ENCODE measurements around the gene ZBTB47. TPM values are rescaled to one million over a fixed set of nuclear protein-coding genes. Genes with fewer than 3 reads are reported as not detected.

ZBTB47 gene
- total RNA-seq, 1 experiment from 2014 or later, result 2.9 TPM

- in situ Hi-C loops (cut with HindIII; ENCODE audit: low pct_unique_long_range_greater_than_20kb, low sequenced_read_pairs), result no loop called here
- DNase-seq (ENCODE audit: low read depth, low spot score), result no peak
Measured at GRCh38 chr3:42661593-42662022, 8.1 kb downstream of the ZBTB47 start.

DNA sequence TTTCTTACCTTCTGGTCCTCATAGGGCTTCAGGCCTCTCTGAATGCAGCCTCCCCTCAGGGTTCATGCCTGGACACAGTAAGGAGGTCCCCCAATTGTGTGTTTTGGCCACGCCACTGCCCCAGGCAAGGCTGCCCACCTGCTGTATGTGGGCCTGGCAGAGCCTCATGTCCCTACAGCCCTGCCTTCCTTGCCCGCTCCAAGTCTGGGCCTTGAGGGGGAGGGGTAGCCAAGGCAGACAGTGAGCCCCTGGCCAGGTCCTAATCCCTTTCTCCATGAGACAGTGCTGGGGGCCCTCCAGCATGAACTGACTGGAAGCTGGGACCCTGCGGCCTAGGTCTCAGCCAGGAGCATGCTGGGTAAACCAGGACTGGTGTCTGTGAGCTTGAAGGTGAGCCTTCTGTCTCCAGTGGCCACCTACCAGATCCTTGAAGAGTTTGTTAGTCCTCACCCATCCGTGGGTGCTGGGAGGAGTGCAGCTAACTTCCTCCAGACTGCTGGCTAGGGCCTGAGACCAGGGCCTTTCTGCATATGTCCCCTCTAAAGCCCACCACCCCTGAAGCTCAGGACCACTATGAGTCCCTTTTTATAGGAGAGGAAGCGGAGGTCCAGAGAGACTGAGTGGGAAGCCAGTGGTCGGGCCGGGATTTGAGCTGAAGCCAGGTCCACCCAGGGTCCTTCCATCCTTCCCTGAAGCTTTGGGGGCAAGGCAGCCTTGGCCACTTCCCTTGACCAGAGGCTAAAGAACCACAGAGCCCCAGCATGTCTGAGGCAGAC lies 8.7 kb downstream of the ZBTB47 start:
- in situ Hi-C loops (cut with HindIII; ENCODE audit: low pct_unique_long_range_greater_than_20kb, low sequenced_read_pairs), result no loop called here
- no peak for DNase-seq (ENCODE audit: low read depth, low spot score)

GRCh38 chr3:42662813-42663535 lies 9.5 kb downstream of the ZBTB47 start:
- no peak for DNase-seq (ENCODE audit: low read depth, low spot score)
- in situ Hi-C loops (cut with HindIII; ENCODE audit: low pct_unique_long_range_greater_than_20kb, low sequenced_read_pairs), result no loop called here

- in situ Hi-C loops (cut with HindIII; ENCODE audit: low pct_unique_long_range_greater_than_20kb, low sequenced_read_pairs), result no loop called here
- no peak for DNase-seq (ENCODE audit: low read depth, low spot score)
Measured at GRCh38 chr3:42663581-42664437, 10.3 kb downstream of the ZBTB47 start.

- DNase-seq (ENCODE audit: low read depth, low spot score), result no peak
- in situ Hi-C loops (cut with HindIII; ENCODE audit: low pct_unique_long_range_greater_than_20kb, low sequenced_read_pairs), result no loop called here
Measured at GRCh38 chr3:42664438-42664803, 10.9 kb downstream of the ZBTB47 start.

- no peak for DNase-seq (ENCODE audit: low read depth, low spot score)
- in situ Hi-C loops (cut with HindIII; ENCODE audit: low pct_unique_long_range_greater_than_20kb, low sequenced_read_pairs), result no loop called here
Measured at GRCh38 chr3:42665050-42665878, 11.8 kb downstream of the ZBTB47 start.

GRCh38 chr3:42666022-42666421 lies 12.5 kb downstream of the ZBTB47 start:
- no peak for DNase-seq (ENCODE audit: low read depth, low spot score)
- in situ Hi-C loops (cut with HindIII; ENCODE audit: low pct_unique_long_range_greater_than_20kb, low sequenced_read_pairs), result no loop called here

DNA sequence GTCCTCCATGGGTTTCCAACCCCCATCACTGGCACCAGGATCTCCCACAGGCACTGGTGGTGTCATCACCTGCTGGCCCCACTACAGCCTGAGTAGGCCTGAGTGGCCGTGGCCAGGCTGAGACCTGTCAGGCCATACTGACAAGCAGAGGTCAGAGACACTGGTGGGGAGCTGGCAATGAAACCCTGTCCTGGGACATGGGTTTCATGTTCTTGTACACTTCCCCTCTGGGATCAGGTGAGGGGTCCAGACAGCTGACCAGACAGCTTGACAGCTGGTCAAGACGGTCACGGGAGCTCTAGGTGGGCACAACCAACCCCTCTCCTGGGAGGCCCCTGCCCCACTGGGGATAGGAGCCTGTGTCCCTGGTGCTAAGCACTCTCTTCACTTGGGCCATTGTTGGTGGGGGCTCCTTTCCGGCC lies 13.1 kb downstream of the ZBTB47 start:
- in situ Hi-C loops (cut with HindIII; ENCODE audit: low pct_unique_long_range_greater_than_20kb, low sequenced_read_pairs), result no loop called here
- DNase-seq (ENCODE audit: low read depth, low spot score), result no peak

DNA sequence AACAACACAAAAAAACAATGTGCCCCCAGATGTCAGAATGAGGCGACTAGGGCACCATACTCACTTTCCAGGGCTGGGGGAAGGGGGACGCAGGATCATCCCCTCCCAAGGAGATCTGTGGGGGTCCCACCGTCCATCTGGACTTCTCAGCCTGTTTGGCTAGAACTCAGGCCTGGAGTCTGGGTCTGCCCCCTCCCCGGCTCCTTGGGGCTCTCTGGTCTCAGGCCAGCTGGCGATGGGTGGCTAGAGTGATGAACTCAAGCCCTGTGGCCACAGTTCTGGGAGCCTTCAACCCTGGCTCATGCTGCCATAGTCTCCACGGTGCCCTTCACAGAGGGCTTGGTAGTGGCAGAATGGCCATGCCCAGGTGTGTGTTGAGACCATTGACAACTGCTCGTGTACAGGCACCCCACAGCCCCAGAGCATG lies 13.6 kb downstream of the ZBTB47 start:
- in situ Hi-C loops (cut with HindIII; ENCODE audit: low pct_unique_long_range_greater_than_20kb, low sequenced_read_pairs), result no loop called here
- DNase-seq (ENCODE audit: low read depth, low spot score), result no peak

DNA sequence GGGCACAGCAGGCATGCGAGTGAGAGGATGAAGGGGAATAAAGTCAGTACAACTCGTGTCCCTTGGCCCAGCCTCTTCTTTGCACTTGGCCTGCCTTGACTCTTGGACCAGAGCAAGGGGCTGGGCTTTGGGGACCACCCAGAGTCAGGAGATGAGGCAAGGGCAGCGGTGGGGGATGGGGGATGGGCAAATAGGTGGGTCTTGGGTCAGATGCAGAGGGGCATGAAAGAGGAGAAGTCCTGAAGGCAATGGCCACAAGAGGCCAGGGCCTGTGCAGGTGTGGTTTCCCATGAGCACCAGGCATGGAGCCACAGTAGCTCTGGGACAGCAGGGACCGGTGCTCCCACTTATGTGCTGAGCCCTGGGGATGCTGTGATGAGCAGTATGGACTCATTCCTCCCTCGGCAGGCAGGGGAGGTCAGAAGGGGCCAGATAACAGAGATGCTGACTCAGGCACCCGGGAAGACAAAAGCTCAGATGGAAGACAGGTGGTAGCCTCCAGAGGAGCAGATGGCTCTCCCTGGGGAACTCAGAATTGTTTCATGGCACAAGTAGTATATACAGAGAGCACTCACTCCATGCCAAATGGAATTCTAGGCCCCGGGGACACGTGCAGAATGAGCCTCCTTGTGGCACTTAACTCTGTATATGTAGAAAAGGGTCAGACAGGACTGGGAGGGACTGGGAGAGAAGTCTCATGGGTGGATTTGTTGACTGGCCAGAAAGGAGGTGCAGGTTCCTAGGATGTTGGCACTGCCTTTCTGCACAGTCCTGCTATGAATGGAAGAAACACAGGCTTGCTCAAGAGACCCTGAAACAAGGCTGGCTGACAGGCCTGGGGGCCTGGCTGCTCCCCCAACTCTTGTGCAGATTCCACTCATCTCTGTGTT lies 14.3 kb downstream of the ZBTB47 start:
- in situ Hi-C loops (cut with HindIII; ENCODE audit: low pct_unique_long_range_greater_than_20kb, low sequenced_read_pairs), result no loop called here
- no peak for DNase-seq (ENCODE audit: low read depth, low spot score)

DNA sequence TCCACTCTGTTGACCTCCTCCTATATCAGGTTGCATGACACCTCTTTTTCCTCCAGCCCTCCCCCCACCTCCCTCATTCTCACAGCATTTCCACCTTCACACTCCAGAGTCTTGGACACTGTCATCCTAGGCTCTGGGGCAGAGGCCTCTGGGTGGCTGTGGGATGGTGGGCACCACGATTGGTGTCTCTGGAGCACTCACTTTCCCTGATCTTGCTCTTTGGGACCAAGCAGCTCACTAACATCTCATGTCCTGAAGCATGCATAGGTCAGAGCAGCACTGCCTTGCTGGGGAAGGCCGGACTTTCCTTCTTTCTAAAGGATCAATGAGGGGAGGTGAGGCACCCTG lies 14.9 kb downstream of the ZBTB47 start:
- in situ Hi-C loops (cut with HindIII; ENCODE audit: low pct_unique_long_range_greater_than_20kb, low sequenced_read_pairs), result no loop called here
- DNase-seq (ENCODE audit: low read depth, low spot score), result no peak

- in situ Hi-C loops (cut with HindIII; ENCODE audit: low pct_unique_long_range_greater_than_20kb, low sequenced_read_pairs), result no loop called here
Measured at GRCh38 chr3:42668793-42669217, 15.3 kb downstream of the ZBTB47 start.

GRCh38 chr3:42670051-42670576 lies 16.6 kb downstream of the ZBTB47 start:
- no peak for DNase-seq (ENCODE audit: low read depth, low spot score)
- in situ Hi-C loops (cut with HindIII; ENCODE audit: low pct_unique_long_range_greater_than_20kb, low sequenced_read_pairs), result no loop called here

More at GRCh38 chr3:42668793-42669217, 15.3 kb downstream of the ZBTB47 start:
- DNase-seq (ENCODE audit: low read depth, low spot score), result no peak

- in situ Hi-C loops (cut with HindIII; ENCODE audit: low pct_unique_long_range_greater_than_20kb, low sequenced_read_pairs), result no loop called here
- DNase-seq (ENCODE audit: low read depth, low spot score), result no peak
Measured at GRCh38 chr3:42670670-42671069, 17.2 kb downstream of the ZBTB47 start.

DNA sequence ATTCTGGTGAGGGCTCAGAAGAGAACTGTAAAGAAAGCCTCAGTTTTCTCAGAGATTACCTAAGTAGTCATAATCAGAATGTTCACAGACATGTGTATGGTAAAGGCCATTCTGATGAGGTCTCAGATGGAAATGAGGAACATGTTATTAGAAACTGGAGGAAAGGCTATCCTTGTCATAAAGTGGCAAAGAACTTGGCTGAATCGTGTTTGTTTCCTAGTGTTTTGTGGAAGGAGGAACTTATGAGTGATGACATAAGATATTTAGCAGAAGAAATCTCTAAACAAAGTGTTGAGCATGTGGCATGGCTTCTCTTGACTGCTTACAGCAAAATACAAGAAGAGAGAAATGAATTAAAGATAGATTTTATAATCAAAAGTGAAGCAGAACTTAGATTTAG lies 19.0 kb downstream of the ZBTB47 start:
- in situ Hi-C loops (cut with HindIII; ENCODE audit: low pct_unique_long_range_greater_than_20kb, low sequenced_read_pairs), result no loop called here
- no peak for DNase-seq (ENCODE audit: low read depth, low spot score)

DNA sequence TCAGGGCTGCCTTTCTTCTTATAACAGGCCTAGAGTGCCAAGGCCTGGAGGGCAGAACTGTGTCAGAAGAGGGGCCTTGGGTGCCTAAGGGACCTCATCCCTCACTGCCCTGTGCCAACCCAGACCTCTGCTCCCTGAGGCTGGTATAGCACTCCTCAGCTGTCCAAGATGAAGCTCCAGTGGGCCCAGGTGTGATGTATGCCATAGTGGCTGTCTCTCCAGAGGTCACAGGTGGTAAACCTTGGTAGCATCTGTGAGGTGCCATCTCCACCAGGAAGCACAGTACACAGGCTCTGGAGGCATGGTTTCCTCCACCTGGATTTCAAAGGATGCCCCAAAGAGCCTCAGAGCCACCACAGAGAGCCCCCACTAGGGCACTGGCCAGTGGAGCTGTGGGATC lies 19.6 kb downstream of the ZBTB47 start:
- in situ Hi-C loops (cut with HindIII; ENCODE audit: low pct_unique_long_range_greater_than_20kb, low sequenced_read_pairs), result no loop called here
- no peak for DNase-seq (ENCODE audit: low read depth, low spot score)

All from SK-MEL-5 (cell line).